Kidney epithelial cell (primary cell): ENCODE results near the gene THAP11. TPM values are rescaled to one million over a fixed set of nuclear protein-coding genes. Genes with fewer than 3 reads are reported as not detected.

ENCODE experiments used
- DNase-seq: peaks from one replicate; pipeline ENCODE4 v3.0.0-alpha.2; 2010; ENCODE audit warnings: low read depth
- H3K27me3 ChIP-seq: 2 replicates; pipeline ENCODE4 v1.6.0; 2011; ENCODE audit warnings: low read length; ENCODE audit not compliant: control insufficient read depth, insufficient read depth
- H3K36me3 ChIP-seq: 2 replicates; pipeline ENCODE4 v1.5.1; 2011; ENCODE audit warnings: low read length; ENCODE audit not compliant: control insufficient read depth, insufficient read depth
- H3K4me3 ChIP-seq: 2 replicates; pipeline ENCODE4 v1.5.1; 2011; ENCODE audit warnings: low read depth, mild to moderate bottlenecking, control low read depth, low read length
- total RNA-seq: library from RNA; depleted of rRNA; stranded (reverse); fragments of >200 nt; gene quantifications from 2 replicates; pipeline ENCODE4 v1.2.3, GENCODE V29; 2015
- TF ChIP-seq, protein P1 (sequence below): IDR thresholded peaks from 2 replicates; pipeline ENCODE4 v1.5.1; 2011; ENCODE audit warnings: mild to moderate bottlenecking, moderate library complexity, low read length, control low read depth, inconsistent platforms; ENCODE audit not compliant: insufficient read depth, poor library complexity, severe bottlenecking

THAP11 gene
- total RNA-seq, 1 donor from 2014 or later = 38.3 TPM

DNA sequence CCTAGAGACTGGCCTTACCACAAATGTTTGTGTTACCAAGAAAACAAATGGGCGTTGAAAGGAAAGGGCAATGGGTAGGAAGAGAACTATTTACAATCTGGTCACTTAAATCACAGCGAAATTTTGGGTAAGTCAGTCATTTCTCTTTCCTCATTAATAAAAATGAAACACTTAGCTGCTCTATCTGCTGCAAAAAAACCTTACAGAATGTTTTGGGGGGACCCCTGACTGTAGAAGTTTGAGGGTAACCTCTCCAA is 3.9 kb downstream of the THAP11 start:
- DNase-seq = no peak
- TF ChIP-seq, protein P1, sequence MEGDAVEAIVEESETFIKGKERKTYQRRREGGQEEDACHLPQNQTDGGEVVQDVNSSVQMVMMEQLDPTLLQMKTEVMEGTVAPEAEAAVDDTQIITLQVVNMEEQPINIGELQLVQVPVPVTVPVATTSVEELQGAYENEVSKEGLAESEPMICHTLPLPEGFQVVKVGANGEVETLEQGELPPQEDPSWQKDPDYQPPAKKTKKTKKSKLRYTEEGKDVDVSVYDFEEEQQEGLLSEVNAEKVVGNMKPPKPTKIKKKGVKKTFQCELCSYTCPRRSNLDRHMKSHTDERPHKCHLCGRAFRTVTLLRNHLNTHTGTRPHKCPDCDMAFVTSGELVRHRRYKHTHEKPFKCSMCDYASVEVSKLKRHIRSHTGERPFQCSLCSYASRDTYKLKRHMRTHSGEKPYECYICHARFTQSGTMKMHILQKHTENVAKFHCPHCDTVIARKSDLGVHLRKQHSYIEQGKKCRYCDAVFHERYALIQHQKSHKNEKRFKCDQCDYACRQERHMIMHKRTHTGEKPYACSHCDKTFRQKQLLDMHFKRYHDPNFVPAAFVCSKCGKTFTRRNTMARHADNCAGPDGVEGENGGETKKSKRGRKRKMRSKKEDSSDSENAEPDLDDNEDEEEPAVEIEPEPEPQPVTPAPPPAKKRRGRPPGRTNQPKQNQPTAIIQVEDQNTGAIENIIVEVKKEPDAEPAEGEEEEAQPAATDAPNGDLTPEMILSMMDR = no peak
- Histone ChIP-seq H3K27me3 (no peaks in the 10 kb centered on the region), H3K4me3 (peak overlapping the region; percentile 96), H3K36me3 (peaks cover 3% of the 10 kb centered on the region)

DNA sequence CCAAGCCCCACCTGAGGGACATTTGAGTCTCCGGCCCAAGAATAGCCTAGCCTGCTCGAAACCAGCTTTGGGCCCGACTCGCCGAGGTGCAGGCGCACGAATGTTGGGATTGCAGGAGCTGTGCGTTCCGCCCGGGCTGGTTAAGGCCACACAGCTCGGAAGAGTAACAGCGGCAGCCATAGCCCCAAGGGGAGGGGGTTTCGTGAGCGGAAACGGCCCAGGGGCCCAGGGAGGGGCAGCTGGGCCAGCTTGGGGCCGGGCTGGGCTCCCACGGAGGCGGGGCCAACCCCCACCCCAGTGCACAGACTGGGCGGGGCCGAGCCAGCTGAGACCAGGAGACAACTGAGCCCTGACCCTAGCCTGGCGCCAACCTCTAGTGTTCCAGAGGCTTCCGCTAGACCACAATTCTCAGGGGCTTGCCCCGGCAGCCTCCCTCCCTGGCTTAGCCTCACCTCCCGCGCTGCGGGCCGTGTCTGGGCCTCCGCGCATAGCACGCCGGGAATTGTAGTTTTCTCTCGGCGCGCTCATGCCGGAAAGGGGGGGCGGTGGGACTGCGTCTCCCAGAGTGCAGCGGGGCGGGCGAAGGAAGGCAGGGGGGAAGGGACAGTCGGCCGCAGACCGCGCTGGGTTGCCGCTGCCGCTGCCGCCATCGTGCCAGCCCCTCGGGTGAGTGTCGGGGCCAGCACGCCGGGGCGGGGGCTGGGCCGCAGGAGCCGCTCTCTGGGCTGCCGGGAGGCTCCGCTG is 4.4 kb downstream of the THAP11 start, which contains the start of gene NUTF2:
NUTF2 (plus strand) TSS at position 614 of the 744 bp plus-strand sequence. CDS start 18,198 bp downstream, outside the sequence.
- TF ChIP-seq, protein P1 = no peak
- DNase-seq = peak; percentile 64
- peak within 1 kb of the TSS; percentile 96 for H3K4me3 ChIP-seq

DNA sequence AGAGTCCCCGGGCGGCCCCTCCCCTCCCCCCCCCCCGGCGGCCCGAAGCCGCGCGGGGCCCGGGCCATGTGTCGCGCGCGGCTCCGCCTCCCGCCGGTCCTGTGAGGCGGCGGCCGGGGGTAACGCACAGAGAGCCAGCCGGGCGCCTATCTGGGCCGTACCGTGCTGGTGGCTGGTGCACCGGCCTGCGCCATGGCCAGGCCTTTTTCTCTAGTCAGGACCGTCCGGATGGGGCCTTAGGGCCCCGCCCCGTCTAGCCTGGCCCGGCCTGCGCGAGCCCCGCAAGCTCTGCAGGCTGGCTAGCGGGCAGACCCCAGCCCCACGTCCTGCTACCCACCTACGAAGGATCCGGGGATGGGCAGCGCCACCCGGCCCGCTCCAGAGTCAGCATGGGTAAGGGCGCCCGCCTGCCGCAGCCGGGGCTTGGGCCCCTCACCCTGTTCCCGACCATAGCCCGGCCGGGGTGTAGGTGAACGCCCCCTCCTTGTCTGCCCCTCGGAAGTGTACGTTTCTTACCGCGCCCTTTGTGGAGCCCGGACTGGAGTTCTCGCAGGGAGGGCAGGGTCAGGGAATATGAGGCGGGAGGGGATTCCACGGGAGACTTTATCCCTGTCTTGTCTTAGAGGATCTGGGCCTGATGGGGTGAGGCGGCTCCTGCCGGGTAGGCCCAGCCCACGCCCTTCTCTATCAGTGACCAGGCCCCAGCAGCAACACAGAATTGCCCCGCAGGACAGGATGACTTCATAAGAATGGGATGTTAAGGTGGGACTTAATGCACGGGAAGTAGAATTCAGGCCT is 5.1 kb downstream of the THAP11 start, which contains the start of gene CENPT:
CENPT (minus strand) TSS at position 630 of the 798 bp plus-strand sequence. CDS start 13,834 bp downstream, outside the sequence.
- H3K36me3 ChIP-seq = peaks cover 3% of the 10 kb centered on the region
- TF ChIP-seq, protein P1 = no peak
- no peak for DNase-seq
- H3K27me3 ChIP-seq = no peaks in the 10 kb centered on the region
- peak within 1 kb of the TSS; percentile 96 for H3K4me3 ChIP-seq

More for the DNA sequence above, 4.4 kb downstream of the THAP11 start, which contains the start of gene NUTF2:
- Histone ChIP-seq H3K36me3 (peaks cover 3% of the 10 kb centered on the region), H3K27me3 (no peaks in the 10 kb centered on the region)

DNA sequence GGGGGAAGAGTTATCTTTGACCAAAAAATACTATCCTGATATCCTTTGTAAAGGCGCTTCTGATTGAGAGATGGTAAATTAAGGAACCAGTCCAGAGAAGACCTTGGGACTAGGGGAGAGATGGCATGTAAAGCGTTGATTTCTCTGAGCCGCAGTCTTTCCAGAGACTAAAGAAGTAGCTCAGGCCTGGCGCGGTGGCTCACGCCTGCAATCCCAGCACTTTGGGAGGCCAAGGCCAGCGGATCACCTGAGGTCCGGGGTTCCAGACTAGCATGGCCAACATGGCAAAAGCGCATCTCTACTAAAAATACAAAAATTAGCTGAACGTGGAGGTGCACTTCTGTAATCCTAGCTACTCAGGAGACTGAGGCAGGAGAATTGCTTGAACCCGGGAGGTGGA is 6.0 kb downstream of the THAP11 start:
- TF ChIP-seq, protein P1 = no peak
- peaks cover 3% of the 10 kb centered on the region for H3K36me3 ChIP-seq
- H3K27me3 ChIP-seq = no peaks in the 10 kb centered on the region
- H3K4me3 ChIP-seq = peak overlapping the region; percentile 96
- DNase-seq = no peak

DNA sequence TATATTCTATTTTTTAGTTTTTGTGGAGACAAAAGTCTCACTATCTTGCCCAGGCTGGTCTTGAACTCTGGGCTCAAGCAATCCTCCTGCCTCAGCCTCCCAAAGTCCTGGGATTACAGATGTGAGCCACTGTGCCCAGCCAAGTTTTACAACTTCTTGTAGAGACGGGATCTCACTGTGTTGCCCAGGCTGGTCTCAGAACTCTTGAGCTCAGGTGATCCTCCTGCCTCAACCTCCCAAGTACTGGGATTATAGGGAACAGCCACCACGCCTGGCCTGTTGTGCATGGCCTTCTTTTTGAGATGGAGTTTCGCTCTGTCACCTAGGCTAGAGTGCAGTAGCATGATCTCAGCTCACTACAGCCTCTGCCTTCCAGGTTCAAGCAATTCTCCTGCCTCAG is 11.6 kb downstream of the THAP11 start:
- Histone ChIP-seq H3K27me3 (no peaks in the 10 kb centered on the region), H3K36me3 (peaks cover 3% of the 10 kb centered on the region), H3K4me3 (no peak overlapping the region)
- TF ChIP-seq, protein P1 = no peak
- no peak for DNase-seq
